DMS114 treated with DMSO at 0.1 percent for 48 hours (cell line): ENCODE measurements around the gene SVBP.

ENCODE experiments used
- DNase-seq: peaks from one replicate; lab custom pipeline; 2025; ENCODE audit not compliant: unreplicated experiment; lab: John Stamatoyannopoulos, UW

The SVBP gene

DNA sequence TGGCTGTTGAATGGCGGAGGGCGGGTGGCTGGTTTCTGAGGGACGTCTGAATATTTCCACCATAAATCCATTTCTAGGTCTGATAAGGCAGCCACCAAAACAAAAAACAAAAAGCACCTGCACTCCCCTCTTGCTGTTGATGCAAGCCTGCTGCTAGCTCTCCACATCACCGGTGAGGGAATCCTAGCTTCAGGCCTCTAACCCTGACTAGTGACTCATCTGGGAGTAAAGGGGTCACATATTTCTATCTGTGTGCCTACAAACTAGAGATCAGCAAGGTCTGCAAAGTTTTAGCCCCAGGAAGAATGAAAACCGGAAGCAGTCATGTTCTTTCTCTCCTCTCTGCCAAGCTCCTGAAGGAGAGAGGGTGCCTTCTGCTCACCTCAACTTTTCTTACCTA lies 10.6 kb downstream of the SVBP start:
- DNase-seq = no peak

GRCh38 chr1:42806171-42806570 lies 11.0 kb downstream of the SVBP start:
- DNase-seq = no peak

- DNase-seq = no peak
Observed at GRCh38 chr1:42801832-42802473, 15.2 kb downstream of the SVBP start.

- no peak for DNase-seq
Observed at GRCh38 chr1:42797979-42798378, 19.2 kb downstream of the SVBP start.

- DNase-seq = no peak
Observed at GRCh38 chr1:42797414-42797813, 19.8 kb downstream of the SVBP start.

- no peak for DNase-seq
Observed at GRCh38 chr1:42793824-42794223, 23.4 kb downstream of the SVBP start.

GRCh38 chr1:42788021-42788420 lies 29.2 kb downstream of the SVBP start:
- DNase-seq = no peak

DNA sequence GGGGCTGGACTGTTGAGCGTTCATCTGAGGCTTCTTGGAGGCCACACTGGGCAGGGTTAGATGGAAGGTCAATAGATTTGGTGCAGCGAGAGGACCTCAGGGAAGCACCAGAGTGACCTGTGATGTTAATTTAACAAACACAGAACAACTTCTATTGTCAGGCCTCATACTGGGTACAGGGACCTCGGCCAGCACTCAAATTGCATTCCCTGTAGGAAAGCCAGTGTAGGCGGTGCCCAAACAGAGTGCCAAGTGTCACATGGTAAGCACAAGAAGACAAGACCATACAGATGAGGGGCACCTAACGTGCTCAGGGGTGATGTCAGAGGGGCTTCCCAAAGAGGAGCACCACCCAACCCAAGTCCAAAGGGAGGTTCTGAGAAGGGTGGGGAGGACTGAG lies 31.1 kb downstream of the SVBP start:
- no peak for DNase-seq

DNA sequence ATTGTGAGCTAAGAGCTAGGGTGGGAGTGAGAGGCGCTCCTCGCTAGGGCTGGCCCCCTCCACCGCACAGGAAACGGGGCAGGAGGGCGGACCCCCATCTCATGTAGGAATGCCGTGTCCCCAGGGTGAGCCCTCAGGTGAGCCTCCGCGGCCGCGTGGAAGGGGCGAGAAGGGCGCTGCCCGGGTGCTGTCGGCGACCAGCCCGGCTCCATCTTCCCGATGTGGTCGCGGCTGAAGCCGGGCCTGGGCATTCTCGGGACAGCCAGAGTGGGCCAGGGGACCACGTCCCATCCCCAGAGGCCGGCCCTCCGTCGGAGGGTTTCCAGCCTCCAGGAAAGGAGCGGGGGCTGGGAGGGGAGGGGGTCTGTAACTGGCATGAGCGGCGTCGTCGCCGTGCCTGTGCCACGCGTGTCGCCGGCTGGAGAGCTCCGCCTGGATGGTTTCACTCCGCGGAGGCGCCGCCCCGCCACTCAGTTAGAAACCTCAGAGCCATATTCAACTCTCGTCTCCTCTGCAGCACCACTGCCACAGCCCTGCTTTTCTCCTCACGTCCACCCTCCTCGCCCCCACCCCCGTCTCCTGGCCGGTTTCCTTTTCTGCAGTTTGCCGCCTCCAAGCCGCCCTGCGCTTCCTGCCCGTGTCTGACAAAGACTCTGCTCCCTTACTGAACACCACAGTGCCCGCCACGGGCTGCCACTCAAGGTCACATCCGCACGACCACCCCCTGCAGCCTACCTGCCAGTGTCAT lies 32.1 kb downstream of the SVBP start, which contains the start of gene TMEM269:
Gene TMEM269, plus strand, starts transcription at position 46 of the 748 bp plus-strand sequence. CDS start 4,903 bp downstream, outside the sequence.
- DNase-seq = no peak

GRCh38 chr1:42784547-42784945 lies 32.7 kb downstream of the SVBP start:
- DNase-seq = no peak

DNA sequence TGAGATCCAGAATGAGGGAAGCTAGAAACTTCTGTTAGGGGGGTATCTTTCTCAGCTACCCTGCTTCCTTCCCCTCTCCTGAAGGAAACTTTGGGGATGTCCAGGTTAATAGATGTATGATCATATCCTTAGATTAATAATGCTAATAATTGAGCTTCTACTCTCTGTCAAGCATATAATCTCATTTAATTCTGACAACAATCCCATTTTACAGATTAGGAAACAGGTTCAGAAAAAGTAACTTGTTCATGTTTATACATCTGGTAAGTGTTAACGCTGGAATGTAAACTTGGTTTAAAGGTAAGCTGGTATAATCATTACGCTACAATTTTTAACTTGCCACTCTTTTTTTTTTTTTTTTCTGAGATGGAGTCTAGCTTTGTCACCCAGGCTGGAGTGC lies 34.1 kb downstream of the SVBP start:
- no peak for DNase-seq

DNA sequence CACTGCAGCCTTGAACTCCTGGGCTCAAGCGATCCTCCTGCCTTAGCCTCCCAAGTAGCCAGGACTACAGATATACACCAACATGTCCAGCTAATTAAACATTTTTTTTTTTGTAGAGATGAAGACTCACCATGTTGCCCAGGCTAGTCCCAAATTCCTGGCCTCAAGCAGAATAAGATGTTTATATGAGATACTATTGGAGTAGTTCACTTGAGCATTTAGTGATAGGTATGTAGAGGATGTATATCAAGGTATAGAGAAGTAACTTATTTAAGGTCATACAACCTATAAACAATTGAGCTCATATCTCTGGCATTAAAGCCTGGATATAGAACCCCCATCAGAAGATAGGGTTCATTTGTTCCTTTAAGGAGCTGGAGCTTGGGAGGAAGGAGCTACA lies 37.0 kb downstream of the SVBP start:
- DNase-seq = no peak

DNA sequence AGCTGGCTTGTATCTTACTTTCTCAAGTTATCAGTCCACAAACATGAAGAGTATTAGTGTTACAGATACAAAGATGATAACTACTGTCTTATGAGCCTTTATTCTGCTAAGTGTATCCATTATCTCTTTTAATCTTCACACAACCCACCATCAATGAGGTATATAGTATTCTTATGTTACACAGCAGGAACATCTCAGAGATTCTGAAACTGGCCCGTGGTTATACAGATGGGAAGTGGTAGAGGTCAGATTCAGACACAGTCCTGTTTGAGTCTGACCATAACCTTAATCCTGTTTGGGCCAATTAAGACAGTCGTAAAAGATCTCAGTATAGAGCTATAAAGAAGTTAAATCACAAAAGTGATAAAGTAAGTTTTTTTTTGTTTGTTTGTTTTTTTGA lies 37.5 kb downstream of the SVBP start:
- no peak for DNase-seq

DNA sequence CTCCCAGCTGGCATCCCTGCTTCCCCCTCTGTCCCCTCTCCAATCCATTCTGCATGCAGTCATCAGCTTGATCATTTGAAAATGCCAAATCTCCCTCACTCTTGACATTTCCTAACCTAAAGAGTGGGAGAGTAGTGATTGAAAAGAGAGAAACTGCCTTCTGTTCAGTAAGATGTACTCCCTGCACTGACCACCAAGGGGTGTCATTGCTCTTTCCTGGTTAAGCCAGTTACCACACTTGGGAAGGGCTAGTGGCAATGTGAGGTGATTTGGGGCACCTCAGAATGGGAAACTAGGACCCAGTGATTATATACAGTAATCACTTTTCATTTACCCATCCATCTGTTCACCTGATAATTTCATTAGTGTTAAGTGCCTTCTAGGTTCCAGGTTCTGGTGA lies 39.3 kb downstream of the SVBP start:
- DNase-seq = peak; percentile 27

GRCh38 chr1:42776502-42776901 lies 40.7 kb downstream of the SVBP start:
- DNase-seq = no peak

GRCh38 chr1:42774928-42775526 lies 42.2 kb downstream of the SVBP start:
- DNase-seq = no peak

DNA sequence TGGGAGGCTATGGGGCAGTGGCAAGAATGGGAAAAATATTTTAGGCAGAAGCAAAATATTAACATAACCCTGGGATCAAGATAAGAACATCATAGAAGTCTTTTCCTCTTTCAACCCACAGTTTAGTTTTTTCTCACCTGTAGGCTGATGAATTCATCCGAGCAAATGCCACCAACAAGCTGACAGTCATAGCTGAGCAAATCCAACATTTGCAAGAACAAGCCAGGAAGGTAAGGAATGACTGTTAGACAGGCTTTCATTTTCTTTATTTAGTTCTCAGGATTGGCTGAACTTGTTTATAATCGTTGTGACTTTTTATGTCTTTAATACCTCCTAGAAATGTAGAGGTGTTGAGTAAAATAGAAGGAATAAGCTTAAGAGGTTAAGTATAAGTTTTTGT lies 43.8 kb downstream of the SVBP start:
- no peak for DNase-seq

DNA sequence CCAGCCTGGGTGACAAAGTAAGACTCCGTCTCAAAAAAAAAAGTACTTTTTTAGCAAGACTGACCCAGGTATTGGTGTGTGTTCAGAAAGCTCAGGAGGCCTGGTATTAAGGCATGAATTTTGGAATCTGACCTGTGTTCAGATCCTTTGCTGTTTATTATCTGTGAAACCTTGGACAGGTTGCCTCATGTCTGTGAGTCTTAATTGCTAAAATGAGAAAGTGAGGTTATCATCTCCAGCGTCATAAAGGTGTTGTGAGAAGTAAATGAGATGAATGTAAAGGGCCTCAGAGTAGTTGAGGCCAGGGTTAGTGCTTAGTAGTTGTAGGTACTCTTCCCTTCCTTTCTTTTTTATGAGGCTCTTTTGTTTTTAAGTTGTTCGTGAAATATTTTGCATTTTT lies 47.4 kb downstream of the SVBP start:
- no peak for DNase-seq

GRCh38 chr1:42768172-42768571 lies 49.0 kb downstream of the SVBP start:
- no peak for DNase-seq

DNA sequence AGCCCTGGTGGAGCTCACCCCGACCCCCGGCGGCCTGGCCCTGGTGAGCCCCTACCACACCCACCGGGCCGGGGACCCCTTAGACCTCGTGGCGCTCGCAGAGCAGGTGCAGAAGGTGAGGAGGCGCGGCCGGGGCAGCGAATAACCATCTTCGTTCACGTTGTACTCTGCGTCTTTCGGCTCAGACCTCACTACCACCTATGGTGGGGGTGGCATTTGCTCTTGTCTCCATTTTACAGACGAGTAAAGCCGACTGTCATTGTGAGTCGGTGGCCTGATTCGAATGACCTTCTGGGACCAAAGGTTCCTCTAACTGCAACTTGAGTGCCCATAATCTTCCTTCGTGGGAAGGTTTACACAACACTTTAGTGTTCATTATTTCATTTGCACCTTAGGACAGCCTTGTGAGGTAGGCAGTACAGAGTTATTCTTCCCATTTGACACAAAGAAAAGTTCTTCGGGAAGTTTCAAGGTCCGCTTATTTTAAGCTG lies 49.6 kb downstream of the SVBP start:
- no peak for DNase-seq

- peak; percentile 97 for DNase-seq
Observed at GRCh38 chr1:42766741-42767509, 50.3 kb downstream of the SVBP start, which contains the start of the genes C1orf50 and P3H1. C1orf50 (plus strand) TSS chr1:42767249; CDS start chr1:42767312, 63 bp downstream. P3H1 (minus strand) TSS chr1:42767028; CDS start chr1:42766971, 57 bp downstream.
